Skeletal muscle satellite cell (primary cell): ENCODE results near the gene CDC42BPG.

Experiments
- H3K27me3 ChIP-seq: 2 replicates; pipeline ENCODE4 v1.7.0; 2013; ENCODE audit warnings: low read length; ENCODE audit not compliant: control insufficient read depth, insufficient read depth
- H3K36me3 ChIP-seq: 2 replicates; pipeline ENCODE4 v1.7.0; 2013; ENCODE audit warnings: mild to moderate bottlenecking, control low read depth, low read length; ENCODE audit not compliant: insufficient read depth
- H3K4me1 ChIP-seq: 2 replicates; pipeline ENCODE4 v1.7.0; 2013; ENCODE audit warnings: low read length; ENCODE audit not compliant: control insufficient read depth, insufficient read depth
- H3K4me2 ChIP-seq: 2 replicates; pipeline ENCODE4 v1.7.0; 2013; ENCODE audit warnings: mild to moderate bottlenecking, low read length
- H3K4me3 ChIP-seq: 2 replicates; pipeline ENCODE4 v1.7.0; 2013; ENCODE audit warnings: low read length
- H3K9ac ChIP-seq: 2 replicates; pipeline ENCODE4 v1.7.0; 2013; ENCODE audit warnings: mild to moderate bottlenecking, low read depth, low read length, moderate library complexity
- H3K9me3 ChIP-seq: replicated peaks from 2 replicates; pipeline ENCODE4 v1.7.0; 2013; ENCODE audit warnings: mild to moderate bottlenecking, control low read depth, low read length

CDC42BPG gene

DNA sequence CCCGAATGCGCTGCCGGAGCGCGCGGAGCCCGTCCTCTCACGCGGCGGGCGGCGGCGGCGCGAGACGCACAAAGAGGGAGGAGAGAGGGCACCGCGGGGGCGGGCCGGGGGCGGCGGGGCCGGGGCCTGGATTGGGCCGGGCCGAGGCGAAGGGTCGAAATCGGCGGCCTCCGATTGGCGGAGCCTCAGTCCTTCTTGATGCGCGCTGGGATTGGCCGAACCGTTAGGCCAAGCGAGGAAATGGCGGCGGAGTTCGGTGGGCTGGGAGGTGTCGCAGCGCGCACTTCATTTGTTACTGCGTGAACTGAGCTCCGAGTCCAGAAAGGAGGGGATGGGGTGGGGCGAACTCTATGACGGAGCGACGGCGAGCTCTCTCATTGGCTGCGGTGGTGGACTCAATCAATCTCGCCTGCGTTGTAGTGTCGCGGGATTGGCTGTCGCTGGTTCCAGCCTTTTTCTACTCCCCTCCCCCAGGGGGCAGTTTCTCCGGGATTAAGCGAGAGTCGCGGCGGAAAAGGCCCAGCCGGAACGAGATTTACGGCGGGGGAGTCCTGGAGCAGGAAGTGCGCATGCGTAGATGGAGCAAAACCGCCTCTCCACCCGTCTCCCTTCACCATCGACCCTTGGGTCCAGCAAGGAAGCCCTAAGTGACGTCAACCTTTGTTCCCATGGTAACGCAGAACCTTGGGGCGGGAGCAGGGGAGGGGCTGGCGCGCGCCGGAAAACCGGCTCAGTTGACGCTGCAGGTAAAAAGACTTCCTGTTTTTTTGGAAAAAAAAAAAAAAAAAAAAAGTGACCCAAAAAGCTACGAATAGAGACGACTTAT lies 65.8 kb downstream of the CDC42BPG start, which contains the start of gene SF1:
TSS of gene SF1 (minus strand) at position 70 of the 826 bp plus-strand sequence. CDS start 150 bp downstream, outside the sequence.
- no peaks in the 10 kb centered on the region for H3K27me3 ChIP-seq
- no peaks in the 10 kb centered on the region for H3K9me3 ChIP-seq
- peaks cover 15% of the 10 kb centered on the region for H3K4me1 ChIP-seq
- H3K4me3 ChIP-seq, result peak within 1 kb of the TSS; percentile 84
- peaks cover 35% of the 10 kb centered on the region for H3K36me3 ChIP-seq
- H3K9ac ChIP-seq, result peak within 1 kb of the TSS; percentile 97
- peak within 1 kb of the TSS; percentile 96 for H3K4me2 ChIP-seq

DNA sequence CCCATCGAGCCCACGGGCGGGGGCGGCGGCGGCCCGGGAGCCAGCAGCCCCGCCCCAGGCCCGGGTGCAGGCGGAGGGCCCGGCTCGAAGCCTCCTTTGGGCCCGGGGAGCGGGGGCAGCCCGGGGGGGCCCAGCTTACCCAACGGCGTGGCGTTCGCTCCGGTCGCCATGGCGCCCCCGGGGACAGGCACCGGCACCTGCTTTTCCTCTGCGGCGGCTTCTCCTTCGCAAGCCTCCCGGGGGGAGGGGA lies 66.3 kb downstream of the CDC42BPG start:
- Histone ChIP-seq H3K27me3 (no peaks in the 10 kb centered on the region), H3K9me3 (no peaks in the 10 kb centered on the region), H3K4me2 (peak overlapping the region; percentile 72), H3K4me1 (peaks cover 15% of the 10 kb centered on the region), H3K36me3 (peaks cover 40% of the 10 kb centered on the region), H3K4me3 (peak overlapping the region; percentile 84), H3K9ac (peak overlapping the region; percentile 97)

DNA sequence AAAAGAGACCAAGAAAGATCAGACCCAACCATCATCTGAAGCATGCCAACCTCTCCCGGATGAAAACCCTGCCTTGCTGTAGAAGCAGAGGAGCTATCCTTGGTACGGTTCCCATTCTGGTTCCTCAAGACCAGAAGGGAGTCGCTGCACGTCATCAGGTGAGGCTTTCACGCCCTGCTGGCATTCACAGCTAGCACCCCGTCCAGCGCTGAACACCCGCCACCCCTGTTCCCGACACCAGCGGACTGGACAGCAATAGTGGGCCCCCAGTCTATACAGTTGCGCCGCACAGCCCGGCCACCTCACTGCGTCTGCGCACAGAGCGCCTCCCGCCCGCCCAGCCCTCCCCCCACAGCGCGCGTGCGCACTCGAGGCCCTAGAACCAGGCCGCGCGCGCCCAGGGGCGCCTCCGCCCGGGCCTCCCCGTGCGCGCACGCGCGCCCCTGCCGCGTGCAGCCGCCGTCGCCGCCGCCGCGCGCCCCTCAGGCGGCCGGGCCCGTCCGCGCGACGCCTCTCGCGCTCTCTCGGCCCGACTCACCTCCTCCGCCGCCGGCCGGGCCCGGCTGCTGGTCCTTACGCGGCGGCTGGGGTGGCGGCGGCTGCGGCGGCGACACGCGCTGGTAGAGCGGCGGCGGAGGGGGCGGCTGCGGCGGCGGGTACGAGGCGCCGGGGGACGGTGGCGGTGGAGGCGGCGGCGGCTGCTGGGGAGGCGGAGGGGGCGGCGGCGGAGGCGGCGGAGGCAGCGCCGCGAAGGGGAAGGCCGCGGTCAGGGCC lies 66.8 kb downstream of the CDC42BPG start:
- peaks cover 15% of the 10 kb centered on the region for H3K4me1 ChIP-seq
- peaks cover 45% of the 10 kb centered on the region for H3K36me3 ChIP-seq
- peak overlapping the region; percentile 96 for H3K4me2 ChIP-seq
- H3K9me3 ChIP-seq, result no peaks in the 10 kb centered on the region
- H3K9ac ChIP-seq, result peak overlapping the region; percentile 97
- no peaks in the 10 kb centered on the region for H3K27me3 ChIP-seq
- peak overlapping the region; percentile 84 for H3K4me3 ChIP-seq

DNA sequence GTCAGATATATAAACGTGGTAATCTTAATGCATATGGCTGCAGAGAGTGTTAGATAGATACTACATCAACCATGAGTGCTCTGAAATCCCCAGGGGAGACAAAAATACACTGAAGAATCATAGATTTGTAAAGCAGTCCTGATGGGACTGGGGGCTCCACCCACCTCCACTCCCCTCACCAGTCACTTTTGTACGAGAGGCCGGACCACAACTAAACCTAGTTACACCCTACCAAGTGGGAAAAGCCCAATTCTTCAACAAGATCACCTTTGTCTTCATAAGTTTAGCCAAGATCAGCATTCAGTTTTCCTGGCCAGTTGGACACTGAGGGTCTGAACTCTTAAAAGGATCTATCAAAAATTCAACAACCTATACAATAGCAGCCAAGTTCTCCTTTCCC lies 67.6 kb downstream of the CDC42BPG start:
- H3K9me3 ChIP-seq, result no peaks in the 10 kb centered on the region
- H3K9ac ChIP-seq, result peak overlapping the region; percentile 97
- H3K4me3 ChIP-seq, result peak overlapping the region; percentile 84
- peak overlapping the region; percentile 96 for H3K4me2 ChIP-seq
- H3K4me1 ChIP-seq, result peaks cover 15% of the 10 kb centered on the region
- H3K27me3 ChIP-seq, result no peaks in the 10 kb centered on the region
- peaks cover 53% of the 10 kb centered on the region for H3K36me3 ChIP-seq

GRCh38 chr11:64776425-64776824 lies 68.0 kb downstream of the CDC42BPG start:
- peaks cover 15% of the 10 kb centered on the region for H3K4me1 ChIP-seq
- peaks cover 57% of the 10 kb centered on the region for H3K36me3 ChIP-seq

DNA sequence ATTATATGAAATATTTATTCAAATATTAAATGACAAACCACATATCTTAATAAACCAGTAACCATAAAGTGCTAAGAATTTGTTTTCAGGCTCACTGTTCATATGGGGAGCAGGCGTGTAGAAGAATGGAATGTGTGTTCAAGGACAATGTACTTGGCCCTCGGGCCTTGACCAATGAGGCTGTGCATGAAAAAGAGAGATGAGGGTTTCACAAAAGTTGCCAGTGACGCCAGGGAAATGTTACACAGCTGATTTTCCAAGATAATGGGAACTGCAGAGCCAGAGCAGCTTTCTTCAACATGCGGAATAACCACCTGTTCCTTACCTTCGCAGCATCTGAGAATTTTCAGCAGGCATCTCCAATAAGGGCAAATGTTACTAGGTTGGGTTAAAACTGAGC lies 70.3 kb downstream of the CDC42BPG start:
- Histone ChIP-seq H3K27me3 (no peaks in the 10 kb centered on the region), H3K9me3 (no peaks in the 10 kb centered on the region), H3K4me3 (no peak overlapping the region), H3K4me2 (no peak overlapping the region), H3K4me1 (peaks cover 12% of the 10 kb centered on the region), H3K36me3 (peaks cover 80% of the 10 kb centered on the region), H3K9ac (no peak overlapping the region)

More at GRCh38 chr11:64776425-64776824, 68.0 kb downstream of the CDC42BPG start:
- Histone ChIP-seq H3K9ac (peak overlapping the region; percentile 97), H3K9me3 (no peaks in the 10 kb centered on the region), H3K4me2 (peak overlapping the region; percentile 96), H3K27me3 (no peaks in the 10 kb centered on the region), H3K4me3 (peak overlapping the region; percentile 84)
